GM21717 (cell line): ENCODE measurements around the gene ZXDC.

Source experiments
- ATAC-seq: cut with Tn5 transposase; IDR thresholded peaks from one replicate; pipeline ENCODE4 v1.9.1; 2021; ENCODE audit warnings: mild to moderate bottlenecking, moderate library complexity; ENCODE audit not compliant: unreplicated experiment

The ZXDC gene

GRCh38 chr3:126512916-126513650 lies 37.4 kb upstream of the ZXDC start:
- no peak for ATAC-seq

DNA sequence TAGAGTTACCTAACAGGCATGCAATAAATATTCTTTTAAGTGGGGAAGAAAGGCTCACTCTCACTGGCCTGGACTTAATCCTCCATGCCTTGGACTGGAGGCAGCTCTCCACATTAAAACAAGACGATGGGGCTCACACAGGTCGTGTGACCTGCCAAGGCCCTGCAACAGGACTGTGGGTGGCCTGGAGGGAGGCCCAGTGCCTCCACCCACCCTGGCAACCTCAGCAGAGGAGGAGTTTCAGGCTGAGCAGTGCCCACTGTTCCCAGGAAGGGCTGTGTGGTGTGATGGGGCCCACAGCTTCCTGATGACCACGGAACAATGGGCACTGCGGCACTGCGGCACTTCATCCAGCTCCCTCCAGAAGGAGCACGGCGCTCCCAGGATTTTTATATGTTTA lies 36.3 kb upstream of the ZXDC start:
- no peak for ATAC-seq

DNA sequence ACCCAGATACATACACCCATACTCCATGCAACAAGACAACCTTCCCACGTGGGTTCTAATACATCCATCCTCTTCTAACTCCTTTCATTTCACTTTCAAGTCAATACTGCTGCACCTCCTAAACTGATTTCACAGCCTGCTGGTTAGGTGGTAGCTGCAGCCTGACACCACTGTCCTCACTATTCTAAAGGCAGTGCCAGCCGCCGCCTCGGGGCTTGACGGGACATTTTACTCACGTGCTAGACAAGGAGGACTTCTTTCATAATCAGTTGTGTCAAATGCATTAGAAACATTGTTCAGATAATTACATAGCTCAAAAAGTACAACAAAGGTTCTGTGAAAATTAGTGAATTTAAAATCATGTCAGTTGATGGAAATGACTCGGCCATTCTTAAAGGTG lies 35.6 kb upstream of the ZXDC start:
- no peak for ATAC-seq

DNA sequence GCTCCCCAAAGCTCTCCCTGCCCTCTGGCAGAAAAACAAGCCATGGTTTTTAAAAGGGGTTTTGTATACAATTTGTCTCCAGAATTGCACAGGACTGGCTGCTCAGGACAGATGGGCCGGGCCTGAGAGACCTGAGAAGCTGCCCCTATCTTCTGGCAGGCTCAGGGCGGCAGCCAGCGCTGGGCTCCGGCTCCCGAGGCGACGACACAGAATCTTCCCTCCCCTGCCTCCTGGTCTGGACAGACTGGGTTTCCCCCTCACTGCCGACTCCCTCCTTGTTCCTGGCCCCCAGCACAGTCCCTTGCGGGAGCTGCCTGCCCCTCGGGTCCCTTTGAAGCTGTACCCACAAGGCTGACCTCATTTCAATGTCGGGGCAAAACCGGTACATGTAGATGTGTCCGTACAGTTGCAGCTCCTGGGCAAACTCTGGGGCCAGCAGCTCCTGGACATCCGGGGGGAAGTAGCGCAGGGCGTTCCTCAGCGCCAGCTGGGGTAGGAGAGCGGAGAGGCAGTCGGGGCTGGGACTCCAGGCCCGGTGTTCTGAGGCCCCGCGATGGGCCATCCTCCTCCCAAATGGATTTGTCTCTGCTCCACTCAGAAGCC lies 34.7 kb upstream of the ZXDC start:
- no peak for ATAC-seq

GRCh38 chr3:126509597-126510307 lies 34.1 kb upstream of the ZXDC start:
- no peak for ATAC-seq

- no peak for ATAC-seq
These were observed 32.9 kb upstream of the ZXDC start for GRCh38 chr3:126508564-126508964.

DNA sequence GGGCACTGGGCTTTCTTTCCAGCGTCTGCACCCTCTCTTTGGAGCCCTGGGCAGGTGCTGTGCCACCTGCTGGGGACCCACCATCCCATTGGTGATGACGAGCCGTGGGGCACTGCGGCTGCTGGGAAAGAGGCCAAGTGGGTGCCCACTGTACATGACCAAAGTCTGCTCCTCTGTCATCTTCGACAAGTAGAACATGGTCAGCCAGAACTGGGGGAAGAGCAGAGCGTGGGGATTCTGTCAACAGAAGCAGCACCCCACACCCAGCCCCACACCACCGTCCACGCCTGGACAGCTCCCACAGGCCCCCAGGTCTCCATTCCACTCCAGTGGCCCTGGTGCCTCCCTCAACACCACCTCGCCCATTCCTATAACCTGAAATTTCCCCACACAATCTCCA lies 32.2 kb upstream of the ZXDC start:
- no peak for ATAC-seq

DNA sequence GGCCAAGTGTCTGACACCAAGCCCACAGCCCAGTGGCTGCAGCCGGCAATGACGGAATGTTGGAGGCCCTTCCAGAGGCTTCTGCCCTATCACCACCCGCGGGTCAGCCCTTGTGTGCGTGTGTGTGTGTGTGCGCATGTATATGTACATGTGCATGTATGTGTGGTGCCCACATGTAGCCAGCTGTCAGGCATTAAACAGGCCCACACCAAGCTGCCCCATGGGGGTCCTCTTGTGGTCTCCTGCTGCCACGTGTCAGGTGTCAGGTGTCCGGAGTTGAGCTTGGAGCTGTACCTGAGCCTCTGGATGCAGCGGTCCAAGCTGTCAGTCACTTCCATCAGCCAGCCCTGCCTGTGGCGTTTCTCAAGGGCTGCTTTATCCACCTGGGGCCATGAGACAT lies 28.0 kb upstream of the ZXDC start:
- ATAC-seq = no peak

- no peak for ATAC-seq
These were observed 27.0 kb upstream of the ZXDC start for GRCh38 chr3:126502656-126503055.

DNA sequence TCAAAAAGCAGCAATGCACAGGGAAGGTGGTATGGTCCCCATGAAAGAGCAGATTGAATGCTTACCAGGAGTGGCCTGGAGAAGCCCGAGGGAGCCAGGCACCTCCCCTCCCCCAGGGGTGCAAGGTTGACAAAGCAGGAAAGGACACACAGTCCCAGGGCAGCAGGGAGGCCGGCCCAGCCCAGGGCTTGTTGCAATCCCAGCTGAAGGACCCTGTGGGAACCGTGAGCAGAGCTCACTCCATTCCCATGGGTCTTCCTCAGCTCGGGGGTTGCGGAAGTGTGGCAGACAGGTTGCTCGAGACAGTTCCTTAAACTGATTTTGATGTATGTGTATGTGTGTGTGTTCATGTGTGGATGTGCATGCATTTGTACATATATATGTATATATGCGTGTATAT lies 26.0 kb upstream of the ZXDC start:
- no peak for ATAC-seq

DNA sequence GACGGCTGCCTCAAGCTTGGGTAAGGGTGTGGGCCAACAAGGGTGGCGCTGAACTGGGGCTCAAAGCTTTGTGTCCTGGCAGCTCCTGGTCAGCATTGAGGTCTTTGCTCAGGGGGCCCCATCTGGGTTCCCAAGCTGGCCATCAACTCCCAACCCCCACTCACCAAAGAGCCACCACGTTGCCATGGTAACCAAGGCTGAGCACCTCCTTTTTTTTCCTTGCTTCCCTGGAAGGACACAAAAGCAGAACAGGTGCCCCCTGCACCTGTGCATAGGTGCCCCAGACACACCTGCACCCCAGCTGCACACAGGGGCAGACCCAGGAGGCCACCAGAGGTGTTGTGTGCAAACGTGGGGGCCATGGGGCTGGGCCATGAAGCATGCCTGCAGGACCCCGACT lies 25.4 kb upstream of the ZXDC start:
- no peak for ATAC-seq

DNA sequence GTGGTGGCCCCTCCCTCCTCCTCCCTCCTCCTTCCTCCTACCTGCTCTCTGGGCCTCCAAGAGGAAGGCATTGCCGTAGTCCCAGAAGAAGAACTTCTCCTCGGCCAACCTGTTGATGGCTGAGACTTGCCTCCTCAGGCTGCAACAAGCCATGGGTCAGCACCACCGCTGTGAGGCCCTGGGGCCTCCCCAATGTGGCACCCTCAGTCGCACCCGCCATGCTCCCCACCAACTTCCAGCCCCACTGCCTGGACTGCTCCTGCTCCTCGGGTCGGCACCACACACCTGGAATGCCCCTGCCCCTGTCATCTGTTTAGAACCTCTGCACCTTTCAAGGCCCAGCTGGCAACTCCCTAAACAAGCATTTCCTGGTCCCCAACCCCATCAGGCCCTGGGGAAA lies 24.3 kb upstream of the ZXDC start:
- ATAC-seq = no peak

DNA sequence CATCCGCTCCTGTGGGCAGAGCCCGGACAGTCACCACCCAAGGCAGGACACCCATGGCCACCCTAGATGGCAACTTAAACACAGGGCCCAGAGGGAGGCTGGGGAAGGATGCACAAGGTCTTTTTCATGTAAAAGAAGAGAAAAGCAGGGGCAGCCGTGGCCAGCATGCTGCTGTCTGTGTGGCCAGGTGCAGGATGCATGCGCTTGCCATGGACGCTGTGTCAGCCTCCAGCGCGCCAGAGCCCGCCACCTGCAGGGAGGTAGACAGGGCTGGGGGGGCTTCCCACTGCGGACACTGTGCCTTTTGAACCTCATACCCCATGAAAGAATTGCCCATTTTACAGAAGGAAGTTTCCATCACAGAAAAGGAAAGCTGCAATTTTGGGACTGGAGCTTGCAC lies 23.7 kb upstream of the ZXDC start:
- ATAC-seq = no peak

DNA sequence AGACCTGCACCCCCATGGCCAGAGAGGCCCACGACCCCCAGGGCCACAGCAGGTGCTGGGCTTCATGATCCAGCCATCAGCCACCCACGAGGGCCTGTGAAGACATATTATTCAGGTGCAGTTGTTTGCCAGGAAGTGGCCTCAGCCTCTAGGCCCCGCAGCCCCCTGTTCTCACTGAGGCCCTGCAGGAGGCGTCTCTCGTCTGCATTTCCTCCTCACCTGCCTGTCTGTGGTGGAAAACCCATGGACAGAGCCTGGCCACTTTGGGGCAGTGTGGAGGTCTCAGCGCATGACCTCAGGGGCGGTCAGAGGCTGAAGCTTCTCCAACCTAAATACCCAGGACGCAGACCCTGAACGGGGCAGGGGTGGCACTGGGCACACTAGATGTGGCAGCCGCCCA lies 23.2 kb upstream of the ZXDC start:
- ATAC-seq = no peak

- no peak for ATAC-seq
These were observed 22.8 kb upstream of the ZXDC start for GRCh38 chr3:126498461-126498860.

DNA sequence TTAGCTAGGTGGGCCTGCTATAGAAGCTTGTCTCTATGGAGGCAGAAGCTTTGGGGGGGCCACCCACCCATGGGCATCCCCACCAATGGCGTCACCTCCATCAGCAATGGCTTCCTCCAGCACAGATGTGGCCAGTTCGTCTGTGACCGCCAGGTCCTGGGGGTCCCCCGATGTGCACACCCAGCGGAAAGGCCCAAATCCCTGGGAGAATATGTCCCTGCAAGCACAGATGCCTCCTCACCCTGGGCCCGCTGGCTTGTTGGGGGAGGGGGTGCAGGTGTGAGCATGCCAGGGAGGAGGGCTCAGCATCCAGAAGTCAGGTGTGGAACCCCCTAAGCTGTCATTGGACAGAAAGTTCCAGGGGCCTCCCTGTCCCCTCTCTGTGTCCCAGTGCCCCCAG lies 22.3 kb upstream of the ZXDC start:
- no peak for ATAC-seq

DNA sequence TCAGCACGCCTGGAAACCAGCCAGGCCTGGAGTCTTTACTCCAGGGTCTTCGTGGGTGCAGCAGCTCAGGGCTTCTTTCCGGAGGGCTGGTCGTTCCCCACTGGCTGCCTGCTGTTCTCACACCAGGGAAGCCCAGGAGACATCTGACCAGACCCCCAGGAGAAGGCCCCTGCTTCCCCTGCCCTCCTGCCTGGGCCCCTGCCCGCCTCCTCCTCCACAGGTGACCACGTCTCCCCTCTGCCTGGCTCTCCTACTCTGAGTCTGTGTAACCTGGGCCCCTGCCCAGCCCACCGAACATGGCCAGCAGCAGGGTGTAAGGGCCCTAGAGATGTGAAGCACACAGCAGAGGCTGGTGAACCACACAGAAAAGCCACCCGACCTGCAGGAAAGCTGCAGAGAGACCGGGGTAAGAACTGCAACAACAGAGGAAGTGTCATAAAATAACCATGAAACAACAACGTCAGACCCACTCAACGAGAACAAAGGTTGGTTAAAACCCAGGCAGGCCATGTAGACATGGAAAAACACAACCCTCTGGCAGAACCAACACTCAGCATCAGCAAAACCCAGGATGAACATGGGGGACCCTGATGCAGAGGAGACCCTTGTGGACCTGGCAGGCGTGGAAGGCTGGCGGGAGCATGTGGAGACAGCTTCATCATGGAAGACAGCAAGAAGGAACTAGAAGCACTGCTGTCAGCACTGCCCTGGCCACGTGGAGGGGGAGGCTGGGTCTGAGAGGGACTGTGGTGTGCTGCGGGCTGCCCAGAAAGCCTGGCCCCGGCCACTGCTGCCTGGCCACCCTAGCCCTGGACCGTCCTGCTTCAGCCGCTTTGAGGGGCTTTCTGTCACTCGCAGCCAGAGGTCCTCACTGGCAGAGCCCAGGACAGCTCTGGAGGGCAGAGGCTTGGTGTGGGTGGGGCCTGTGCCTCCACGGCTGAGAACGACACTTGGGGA lies 21.5 kb upstream of the ZXDC start:
- ATAC-seq = no peak

DNA sequence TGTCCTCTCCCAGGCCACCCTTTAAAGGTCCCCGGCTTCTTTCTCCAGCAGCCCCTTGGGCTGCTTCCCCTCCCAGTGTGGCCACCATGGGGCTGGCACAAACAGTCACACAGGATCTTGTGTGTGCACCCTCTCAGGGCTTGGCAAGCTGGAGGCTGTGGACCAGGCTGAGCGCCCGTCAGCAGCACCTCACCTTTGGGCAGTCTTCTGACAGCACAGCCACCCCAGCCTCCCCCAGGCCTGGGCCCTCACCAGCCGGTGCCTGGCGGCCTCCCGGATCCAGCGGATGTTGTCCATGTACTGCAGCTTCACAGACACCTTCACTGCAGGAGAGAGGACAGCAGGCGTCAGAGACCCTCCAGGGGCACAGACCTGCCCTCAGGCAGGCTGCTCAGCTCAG lies 20.1 kb upstream of the ZXDC start:
- ATAC-seq = no peak

DNA sequence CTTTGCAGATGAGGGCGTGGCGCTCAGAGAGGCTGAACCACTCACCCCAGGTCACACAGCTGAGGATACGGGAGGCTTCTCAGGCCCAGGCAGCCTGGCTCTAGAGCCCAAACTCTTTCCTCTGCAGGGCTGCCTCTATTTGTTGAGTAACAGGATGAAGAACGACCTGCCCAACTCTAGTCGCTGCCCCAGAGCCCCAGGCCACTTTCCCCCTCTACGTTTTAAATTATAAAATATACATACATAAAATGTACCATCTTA lies 19.2 kb upstream of the ZXDC start:
- ATAC-seq = no peak

- ATAC-seq = no peak
These were observed 18.7 kb upstream of the ZXDC start for GRCh38 chr3:126494204-126494969.

DNA sequence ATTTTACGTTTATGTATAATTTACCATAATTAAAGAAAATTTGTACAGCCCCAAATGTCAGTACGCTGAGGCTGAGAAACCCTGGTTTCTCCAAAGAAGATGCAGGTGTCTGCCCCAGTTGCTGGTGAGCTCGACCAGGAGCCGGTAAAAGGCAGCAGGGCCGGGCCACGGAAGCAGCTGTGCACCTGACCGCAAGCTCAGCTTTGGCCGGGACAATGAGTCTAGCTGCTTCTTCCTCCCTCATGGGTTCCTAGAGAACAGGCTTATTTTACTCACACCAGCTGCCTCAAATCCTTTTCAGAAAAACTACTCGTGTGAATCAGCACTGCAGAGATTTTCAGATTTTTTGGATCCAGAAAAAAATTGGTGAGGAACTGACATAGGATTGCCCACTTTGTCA lies 18.0 kb upstream of the ZXDC start:
- no peak for ATAC-seq
